GM11168 (cell line): ENCODE results near the gene NEK10.
"Not testable (repeated sequence)": the region's sequence is repeated elsewhere in the genome, so short reads cannot be mapped to it uniquely, and the experiment has no call there.

Experiments
- in situ Hi-C: fragments of 300-500 bp; cut with MboI; formaldehyde crosslinking; loops from one replicate; pipeline ENCODE4 v1.12.0; 2022; ENCODE audit warnings: low sequenced_read_pairs; ENCODE audit not compliant: unreplicated experiment

NEK10 gene

DNA sequence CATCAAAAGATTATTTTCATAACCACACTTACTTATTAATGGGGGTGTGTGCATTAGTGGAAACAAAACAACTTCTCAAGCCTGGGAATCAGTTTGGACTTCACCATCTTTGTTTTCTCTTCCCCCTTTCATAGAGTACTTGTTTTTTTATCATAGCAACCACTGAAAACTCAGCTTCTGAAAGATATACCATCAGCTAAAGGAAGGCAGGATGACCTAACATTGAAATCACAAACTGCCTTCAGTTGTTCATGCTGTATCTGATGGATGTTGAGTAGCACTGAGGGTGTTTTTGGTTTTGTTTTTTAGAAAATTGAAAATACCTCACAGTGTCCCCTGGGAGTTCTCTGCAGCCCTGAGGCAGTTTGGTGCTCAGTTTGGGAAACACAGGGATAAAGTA is 46.5 kb downstream of the NEK10 start:
- in situ Hi-C loops, result loop anchor here (25.0 kb wide), 1 partner anchor 340 kb away; no protein-coding TSS in a partner anchor

DNA sequence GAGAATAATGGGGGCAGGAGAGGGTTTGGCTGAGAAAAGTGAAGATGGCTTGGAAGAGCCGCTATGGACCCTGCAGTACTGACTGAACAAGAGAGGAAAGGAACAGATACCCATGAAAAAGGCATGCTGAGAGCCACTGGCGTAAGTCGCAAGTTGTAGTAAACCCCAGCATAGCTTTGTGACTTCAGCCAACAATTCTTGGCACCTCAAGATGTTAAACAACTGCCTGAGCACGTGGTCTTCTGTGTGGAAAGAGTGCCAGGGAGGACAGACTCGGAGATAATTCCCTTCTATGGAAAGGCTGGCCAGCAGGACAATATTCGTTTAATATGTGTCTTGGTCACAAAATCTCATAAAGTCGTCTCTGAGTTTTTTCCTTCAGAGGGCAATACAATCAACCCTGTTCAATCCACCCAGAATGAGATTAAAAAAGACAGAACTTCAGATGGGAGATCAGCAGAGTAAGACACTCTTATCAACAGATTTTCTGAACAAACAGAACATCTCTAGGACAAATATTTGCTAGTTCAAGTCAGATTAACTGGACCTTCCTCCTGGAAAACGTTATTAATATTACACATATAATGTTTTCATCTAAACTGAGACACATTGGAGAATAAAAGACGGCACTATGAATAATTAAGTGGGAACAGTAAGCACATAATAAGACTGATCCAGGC is 49.2 kb downstream of the NEK10 start:
- in situ Hi-C loops, result loop anchor here (25.0 kb wide), 1 partner anchor 342 kb away; no protein-coding TSS in a partner anchor

DNA sequence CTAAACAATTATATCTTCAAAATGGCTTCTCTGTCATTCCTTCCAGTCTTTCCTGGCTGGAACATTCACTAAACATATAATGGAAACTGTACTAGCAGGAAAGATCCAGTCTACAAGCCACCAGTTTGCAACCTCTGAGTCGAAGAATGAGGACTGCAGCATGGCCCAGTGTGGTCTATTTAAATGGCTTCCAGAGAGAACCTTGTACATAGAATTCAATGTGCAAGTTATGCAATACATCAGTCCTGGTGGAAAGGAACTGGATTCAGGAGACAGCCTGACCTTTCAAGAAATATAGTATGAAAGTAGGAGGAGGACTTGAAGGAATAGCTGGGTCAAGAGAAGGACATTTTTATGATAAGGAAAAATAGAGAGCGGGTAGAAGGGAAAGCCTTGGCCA is 49.9 kb downstream of the NEK10 start:
- in situ Hi-C loops, result loop anchor here (25.0 kb wide), 1 partner anchor 343 kb away; no protein-coding TSS in a partner anchor

DNA sequence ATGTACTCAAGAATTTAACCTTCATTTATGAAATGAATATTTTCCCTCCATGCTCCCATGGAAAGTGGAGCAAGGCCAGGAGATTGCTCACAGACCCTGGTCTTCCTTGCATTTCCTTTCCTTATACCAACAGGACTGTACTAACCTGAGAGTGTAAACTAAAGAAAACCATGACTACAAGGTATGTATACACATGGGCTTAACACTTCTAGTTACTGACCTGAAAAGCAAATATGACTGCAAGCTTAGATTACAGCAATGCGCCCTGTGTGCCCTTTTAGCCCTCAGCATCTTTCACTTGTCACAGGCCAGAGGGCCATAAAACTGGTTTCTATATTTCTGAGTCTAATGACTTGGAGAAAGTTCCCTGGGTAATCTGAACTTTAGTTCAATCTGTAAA is 52.1 kb downstream of the NEK10 start:
- in situ Hi-C loops, result loop anchor here (25.0 kb wide), 1 partner anchor 345 kb away; no protein-coding TSS in a partner anchor

DNA sequence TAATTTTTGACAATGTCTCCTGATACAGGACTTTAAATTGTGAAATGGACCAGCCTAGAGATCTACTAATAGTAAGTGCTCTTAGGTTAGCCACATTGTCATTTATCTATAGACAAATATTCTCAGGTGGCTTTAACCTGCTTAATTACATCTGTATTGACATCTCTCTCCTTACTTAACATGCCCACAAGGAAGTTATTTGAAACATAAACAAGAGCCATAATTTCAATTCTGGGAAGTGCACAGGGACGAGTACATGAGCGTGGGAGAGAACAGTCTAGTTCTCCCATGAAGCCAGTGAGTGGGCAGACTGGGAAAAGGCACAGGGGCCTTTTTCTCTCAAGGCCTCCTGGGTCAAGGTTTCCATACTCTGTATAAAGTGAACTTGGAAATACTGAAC is 54.2 kb downstream of the NEK10 start:
- in situ Hi-C loops, result loop anchor here (25.0 kb wide), 1 partner anchor 347 kb away; no protein-coding TSS in a partner anchor

DNA sequence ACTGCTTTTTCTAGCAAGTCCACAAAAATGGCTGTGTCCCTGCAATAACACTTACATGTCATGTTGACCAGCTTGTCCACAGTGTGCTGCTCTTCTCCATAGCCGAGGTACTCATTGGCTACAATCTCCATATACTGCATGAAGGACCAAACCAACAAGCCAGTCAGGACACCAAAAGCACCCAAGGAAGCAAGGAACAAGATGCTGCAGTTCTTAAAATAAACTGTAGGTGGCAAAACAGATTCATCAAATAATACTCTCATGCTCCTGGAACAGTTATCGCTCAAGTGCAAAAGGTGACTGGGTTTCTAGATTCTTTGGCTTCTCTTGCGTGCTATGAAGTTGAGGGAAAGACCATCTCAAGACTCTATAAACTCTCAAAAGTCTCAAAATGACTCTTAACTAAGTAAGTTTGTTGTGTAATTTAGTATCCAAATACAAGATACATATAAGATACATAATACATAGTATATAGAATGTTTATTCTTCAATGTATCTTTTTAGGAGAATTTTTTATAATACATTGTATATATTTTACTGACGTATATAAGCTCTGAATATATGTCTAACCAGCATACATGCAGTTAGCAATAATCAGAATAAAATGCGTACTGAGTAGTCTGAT is 57.0 kb downstream of the NEK10 start:
- in situ Hi-C loops, result loop anchor here (25.0 kb wide), 1 partner anchor 350 kb away; no protein-coding TSS in a partner anchor

DNA sequence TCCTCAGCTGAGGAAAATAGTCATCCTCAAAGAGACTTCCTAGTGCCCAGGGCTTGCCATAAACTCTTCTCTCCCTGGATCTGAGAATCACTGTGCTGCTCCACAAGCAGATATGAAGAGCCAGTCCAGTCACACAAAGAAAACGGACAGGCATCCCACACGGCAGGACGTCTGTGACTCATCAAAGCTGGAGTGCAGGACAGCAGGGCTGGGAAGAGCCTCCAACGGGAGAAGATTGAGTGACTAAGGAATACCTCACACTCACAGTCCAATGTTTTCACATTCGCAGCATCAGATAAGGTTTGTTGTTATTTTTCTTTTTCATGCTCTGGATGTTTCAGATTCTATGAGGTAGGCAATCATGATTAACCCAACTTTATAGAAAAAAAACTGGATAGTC is 57.8 kb downstream of the NEK10 start:
- in situ Hi-C loops, result loop anchor here (25.0 kb wide), 1 partner anchor 351 kb away; no protein-coding TSS in a partner anchor

DNA sequence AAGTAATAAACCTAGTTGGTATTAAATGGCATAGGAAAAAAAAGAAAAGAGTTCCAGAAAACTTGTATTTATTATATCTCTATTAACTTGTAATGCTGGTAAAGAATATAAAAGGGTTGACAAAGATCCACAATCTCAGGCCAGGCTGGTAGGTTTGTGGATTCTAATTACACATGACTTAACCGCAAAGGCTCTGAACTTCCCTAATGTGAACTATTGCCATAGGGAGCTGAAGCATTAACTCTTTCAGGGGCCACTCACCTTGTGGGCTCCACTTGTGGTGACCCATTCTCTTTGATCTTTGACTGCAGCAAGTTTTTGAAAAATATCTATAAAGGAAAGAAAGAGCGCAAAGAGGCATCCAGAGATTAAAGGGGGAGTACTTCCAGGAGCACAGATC is 58.5 kb downstream of the NEK10 start:
- in situ Hi-C loops, result loop anchor here (25.0 kb wide), 1 partner anchor 352 kb away; no protein-coding TSS in a partner anchor

DNA sequence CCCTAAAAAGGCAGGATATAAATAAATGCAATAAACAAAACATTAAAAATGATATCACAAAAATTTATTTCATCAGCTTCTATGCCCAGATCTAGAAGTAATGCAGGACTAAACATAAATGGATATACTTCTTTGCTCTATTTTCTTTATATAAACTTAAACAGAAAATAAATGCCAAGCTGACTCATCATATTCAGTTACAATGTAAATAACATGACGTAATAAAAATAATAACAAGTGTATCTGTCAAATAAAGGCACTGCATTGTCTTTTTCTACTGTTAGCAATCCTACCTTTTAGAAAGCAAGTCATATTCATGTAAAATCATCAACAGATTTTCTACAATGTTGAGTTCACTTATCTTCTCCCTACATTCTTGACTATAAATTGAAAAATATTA is 61.6 kb downstream of the NEK10 start:
- in situ Hi-C loops, result loop anchor here (25.0 kb wide), 1 partner anchor 355 kb away; no protein-coding TSS in a partner anchor

DNA sequence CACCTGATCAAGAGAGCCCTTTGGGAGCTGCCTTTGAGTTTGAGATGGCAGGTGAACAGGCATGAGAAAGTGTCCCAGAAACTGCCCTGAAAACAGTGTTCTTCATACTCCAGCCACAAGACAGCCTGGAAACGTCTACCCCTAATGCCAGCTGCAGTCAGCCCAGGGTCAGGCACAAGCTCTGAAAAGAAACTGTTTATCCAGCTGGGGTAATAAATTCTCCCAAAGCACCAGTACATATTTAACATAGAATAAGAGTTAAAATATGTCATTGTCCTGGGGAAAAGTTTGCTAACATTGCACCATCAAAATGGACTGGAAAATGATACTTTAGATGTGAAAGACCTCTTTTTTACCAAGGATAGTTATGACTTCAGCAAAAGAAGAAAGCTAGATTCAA is 66.3 kb downstream of the NEK10 start:
- in situ Hi-C loops, result loop anchor here (25.0 kb wide), 1 partner anchor 359 kb away; no protein-coding TSS in a partner anchor

DNA sequence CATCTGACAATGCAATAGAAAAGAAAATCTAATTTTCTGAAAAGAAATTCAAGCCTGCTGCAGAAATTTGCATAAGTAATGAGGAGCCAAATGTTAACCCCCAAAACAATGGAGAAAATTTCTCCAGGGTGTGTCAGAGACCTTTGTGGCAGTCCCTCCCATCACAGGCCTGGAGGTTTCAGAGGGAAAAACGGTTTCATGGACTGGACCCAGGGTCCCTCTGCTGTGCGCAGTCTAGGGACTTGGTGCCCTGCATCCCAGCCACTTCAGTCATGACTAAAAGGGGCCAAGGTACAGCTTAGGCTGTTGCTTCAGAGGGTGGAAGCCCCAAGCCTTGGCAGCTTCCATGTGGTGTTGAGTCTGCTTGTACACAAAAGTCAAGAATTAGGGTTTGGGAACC is 70.2 kb downstream of the NEK10 start:
- in situ Hi-C loops, result not testable (repeated sequence)

DNA sequence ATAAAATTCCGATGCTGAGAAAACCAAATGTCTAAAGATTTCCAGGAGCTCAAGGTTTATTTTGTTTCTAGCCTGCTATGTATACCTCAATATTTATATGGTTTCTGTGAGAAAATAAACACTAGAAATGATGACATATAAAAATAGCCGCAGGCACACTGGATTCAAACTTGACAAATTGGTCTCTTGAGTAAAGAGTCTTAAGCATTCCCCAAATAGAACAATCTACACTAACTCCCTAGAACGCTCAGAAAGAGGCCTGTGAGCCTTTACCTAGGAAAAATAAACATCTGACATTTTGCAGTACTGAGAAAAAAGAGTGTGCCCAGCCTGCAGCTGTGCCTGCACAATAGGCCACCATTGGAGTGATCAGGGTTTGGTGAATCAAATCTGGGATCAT is 75.2 kb downstream of the NEK10 start:
- in situ Hi-C loops, result no loop called here

DNA sequence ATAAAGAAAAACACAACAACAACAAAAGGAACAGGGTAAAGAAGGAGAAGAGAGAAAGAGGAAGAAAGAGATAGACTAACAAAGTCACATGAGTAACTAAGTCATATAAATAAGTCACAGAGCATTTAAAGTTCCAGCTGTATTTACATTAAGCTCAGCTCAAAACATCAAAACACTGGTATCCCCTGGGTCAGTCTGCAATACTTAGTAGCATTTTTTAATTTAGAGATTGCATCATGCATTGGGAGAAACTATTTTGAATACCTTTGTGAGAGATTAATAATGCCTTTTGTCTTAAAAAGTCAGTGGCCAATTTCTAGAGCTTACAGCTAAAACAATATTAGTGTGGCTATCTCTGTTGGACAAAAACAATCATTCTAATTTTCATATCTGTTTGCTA is 78.4 kb downstream of the NEK10 start:
- in situ Hi-C loops, result no loop called here

DNA sequence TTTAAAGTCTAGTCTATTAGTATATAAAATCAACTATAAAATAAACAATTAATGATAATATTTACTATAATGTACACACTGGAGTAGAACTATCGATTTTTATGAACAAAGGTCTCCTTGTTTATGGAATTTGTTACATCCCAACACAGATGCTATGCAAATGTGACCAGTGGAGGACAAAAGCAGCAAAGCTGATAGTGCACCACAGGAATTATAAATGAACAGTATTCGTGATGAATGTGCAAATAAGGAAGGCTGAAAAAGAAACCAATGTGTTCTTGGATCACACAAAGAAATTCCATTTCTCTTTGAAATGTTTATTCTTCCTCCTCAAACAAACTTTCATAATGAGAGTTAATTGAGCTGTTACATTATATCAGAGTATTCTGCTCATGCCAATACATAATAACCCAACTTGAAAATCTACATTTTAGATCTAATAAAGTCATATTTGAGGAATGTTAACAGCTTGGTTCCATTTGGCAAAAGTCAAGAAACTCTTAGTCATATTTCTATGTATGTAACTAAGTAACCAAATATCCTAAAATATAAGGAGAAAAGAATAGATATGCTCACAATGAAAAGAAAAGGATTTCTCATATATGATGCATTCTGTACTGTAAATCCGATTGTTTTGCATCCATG is 79.3 kb downstream of the NEK10 start:
- in situ Hi-C loops, result no loop called here

DNA sequence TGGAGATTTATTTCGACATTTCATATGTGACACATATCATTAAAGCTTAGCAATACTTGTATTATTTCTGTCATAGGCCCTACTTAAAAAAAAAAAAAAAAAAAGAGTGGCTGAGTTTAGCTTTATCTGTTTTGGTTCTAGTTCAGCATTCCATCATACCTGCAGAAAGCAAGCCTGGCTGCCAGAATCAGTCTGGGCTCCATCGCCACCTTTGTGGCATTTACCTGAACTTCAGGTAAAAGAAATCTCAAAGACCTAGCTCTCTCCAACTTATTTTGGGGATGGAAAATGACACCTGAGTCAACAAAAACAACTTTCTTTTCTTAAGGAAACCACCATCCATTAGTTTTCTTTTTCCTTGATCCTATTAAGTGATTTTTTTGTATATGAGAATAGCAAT is 82.1 kb downstream of the NEK10 start:
- in situ Hi-C loops, result no loop called here

DNA sequence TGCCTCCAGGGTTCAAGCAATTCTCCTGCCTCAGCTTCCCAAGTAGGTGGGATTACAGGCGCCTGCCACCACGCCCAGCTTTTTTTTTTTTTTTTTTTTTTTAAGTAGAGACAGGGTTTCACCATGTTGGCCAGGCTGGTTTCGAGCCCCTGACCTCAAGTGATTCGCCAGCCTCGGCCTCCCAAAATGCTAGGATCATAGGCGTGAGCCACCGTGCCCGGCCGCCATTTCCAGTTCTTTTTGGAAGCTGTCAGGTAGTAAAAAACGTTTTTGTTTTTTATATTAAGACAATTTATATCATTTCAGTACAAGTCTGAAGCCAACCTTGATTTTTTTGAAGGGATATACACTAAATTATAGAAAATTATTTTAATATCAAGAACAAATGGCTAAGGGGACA is 82.7 kb downstream of the NEK10 start:
- in situ Hi-C loops, result not testable (repeated sequence)

DNA sequence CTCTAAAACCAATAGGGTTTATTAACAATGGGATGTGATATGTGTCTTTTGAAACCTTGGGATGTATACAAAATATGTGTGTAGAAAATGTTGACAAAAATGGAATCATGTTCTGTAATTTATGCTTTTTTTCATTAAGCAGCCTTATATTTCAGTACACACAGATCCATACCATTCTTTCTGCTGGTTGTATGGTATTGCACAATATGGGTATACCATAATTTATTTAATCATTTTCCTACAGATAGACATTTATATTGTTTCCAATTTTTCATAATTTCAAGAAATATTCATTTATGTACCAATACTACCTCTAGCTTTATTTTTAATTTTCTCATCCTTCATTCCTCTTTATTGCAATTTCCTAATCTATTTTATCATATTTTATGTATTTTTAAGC is 83.5 kb downstream of the NEK10 start:
- in situ Hi-C loops, result no loop called here

DNA sequence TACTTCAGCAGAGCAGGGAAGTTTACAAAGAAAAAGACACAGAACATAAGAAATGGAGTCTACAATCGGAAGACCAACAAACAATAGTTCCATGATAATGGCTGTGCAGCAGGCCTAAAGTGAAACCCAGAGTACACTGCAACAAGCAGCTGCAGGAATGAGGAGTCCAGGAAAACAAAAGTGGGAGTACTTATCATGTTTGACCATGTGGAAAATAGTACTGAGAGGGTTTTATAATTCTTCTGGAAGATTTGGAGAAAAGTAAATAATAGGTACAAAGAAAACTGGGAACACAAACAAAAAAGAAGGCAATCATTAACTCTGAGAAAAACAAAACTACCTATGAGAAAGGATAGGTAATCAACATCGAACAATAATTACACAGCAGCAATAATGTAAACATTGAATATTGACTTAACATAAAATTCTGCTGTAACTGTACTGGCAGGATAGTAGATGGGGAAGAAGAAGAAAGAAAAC is 87.5 kb downstream of the NEK10 start:
- in situ Hi-C loops, result no loop called here

DNA sequence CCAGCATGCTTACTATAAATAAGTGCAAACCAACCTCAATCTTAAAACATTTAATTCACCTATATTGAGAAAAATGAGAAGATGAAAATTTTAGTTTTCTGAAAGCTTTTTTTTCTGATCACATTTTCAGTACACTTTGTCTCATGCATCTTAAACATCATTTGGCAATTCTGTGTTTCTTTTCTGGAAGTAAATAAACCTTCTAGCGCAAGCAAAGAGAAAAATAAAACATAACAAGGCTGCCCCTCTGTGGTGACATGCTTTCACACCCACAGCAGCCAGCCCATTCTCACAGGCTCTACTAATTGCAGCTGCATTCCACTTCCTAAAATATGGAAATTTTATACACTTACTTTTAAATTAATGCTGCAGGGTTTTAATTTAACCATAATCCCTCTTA is 90.1 kb downstream of the NEK10 start:
- in situ Hi-C loops, result no loop called here

DNA sequence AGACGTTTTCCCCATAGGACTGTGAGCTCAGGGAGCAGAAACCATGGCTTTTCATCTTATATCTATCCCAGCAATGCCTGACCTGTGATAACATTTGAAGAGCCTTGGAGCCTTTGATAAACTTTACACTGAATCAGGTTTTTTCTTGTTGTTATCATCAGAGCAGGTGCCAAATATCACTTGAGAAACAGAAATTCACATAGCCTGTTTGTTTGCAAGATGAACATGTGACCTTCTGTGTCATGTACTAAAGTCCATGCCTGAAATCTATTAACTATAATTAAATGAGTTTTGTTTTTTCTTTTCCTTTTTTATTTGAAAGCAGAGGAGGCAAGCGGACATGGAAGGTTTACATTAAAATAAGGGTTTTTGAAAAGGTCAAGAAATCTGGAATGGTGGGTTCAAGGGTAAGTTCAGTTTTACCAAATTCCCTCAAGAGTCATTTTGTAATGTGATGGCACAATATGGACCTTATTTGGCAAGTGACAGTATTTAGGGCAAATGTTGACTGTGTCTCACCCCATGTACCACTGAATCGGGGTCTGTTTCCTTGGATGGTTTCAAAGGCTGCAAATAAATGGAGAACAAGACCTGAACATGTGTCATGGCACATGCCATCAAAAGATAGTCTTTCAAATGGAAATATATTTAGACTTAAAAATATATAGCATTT is 90.7 kb downstream of the NEK10 start:
- in situ Hi-C loops, result no loop called here
